ENCODE data around the gene IRX4. TPM values are rescaled to one million over a fixed set of nuclear protein-coding genes. Genes with fewer than 3 reads are reported as not detected.
"Not testable (repeated sequence)": the region's sequence is repeated elsewhere in the genome, so short reads cannot be mapped to it uniquely, and the experiment has no call there.

IRX4 gene
- total and polyA plus RNA-seq, 4 donors, result not detected

- Histone ChIP-seq H3K36me3 (ENCODE audit: control insufficient read depth in 4 of 4, insufficient read depth in 3 of 4, low read depth in 1 of 4, low read length in 3 of 4) (no peaks in the 10 kb centered on the region), H3K4me1 (ENCODE audit: control insufficient read depth in 4 of 4, insufficient read depth in 4 of 4, low read length in 3 of 4) (peaks cover 0 to 16% (median 9%) of the 10 kb centered on the region in 4 donors), H3K27me3 (ENCODE audit: control insufficient read depth in 4 of 4, insufficient read depth in 4 of 4, low read length in 3 of 4) (peaks cover 8 to 29% (median 10%) of the 10 kb centered on the region in 4 donors), H3K9me3 (ENCODE audit: control insufficient read depth in 4 of 4, low read length in 3 of 4) (no peaks in the 10 kb centered on the region), H3K27ac (ENCODE audit: low read depth in 1 of 2, low read length in 2 of 2) (no peak overlapping the region), H3K9ac (ENCODE audit: low read depth in 1 of 2, low read length in 2 of 2) (no peak overlapping the region), H3K4me3 (ENCODE audit: low read depth in 1 of 3, low read length in 3 of 3) (no peak overlapping the region)
- WGBS, result 25% methylated on average over 13 of the region's 13 CpGs
- DNase-seq (ENCODE audit: low spot score), result no peak
- TF ChIP-seq NR2F2 (IDR thresholded peaks at IDR 0.05) (no peak), HNF4A (conservative IDR thresholded peaks at IDR 0.05) (peak in 1 of 2 donors; percentile 22)
Measured at GRCh38 chr5:1873243-1873959, 9.3 kb downstream of the IRX4 start.

DNA sequence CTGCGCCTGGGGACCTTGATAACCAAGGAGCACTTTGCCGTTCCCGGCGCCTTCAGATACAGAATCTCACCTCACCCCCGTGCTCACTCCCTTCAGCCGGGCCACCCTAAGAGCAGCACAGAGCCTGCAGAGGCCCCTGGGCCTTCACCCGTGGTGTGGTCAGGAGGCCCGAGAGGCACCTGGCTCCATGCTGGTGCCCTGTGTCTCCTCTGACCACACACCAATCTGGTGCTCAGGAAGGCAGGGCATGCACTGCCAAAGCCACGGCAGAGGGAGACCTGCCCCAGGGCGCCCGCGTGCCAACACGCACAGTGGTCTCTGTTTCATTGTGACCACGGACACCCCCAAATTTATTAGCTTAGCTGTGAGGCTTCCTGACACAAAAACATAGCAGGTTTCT, 11.3 kb downstream of the IRX4 start:
- 67% methylated on average over 14 of the region's 14 CpGs for WGBS
- peaks cover 8 to 16% (median 10%) of the 10 kb centered on the region in 4 donors for H3K27me3 ChIP-seq (ENCODE audit: control insufficient read depth in 4 of 4, insufficient read depth in 4 of 4, low read length in 3 of 4)

GRCh38 chr5:1870435-1871272, 12.1 kb downstream of the IRX4 start:
- H3K4me1 ChIP-seq (ENCODE audit: control insufficient read depth in 4 of 4, insufficient read depth in 4 of 4, low read length in 3 of 4); DNase-seq (ENCODE audit: low spot score); H3K36me3 ChIP-seq (ENCODE audit: control insufficient read depth in 4 of 4, insufficient read depth in 3 of 4, low read depth in 1 of 4, low read length in 3 of 4); H3K4me3 ChIP-seq (ENCODE audit: low read depth in 1 of 3, low read length in 3 of 3); H3K9me3 ChIP-seq (ENCODE audit: control insufficient read depth in 4 of 4, low read length in 3 of 4); H3K27ac ChIP-seq (ENCODE audit: low read depth in 1 of 2, low read length in 2 of 2); H3K9ac ChIP-seq (ENCODE audit: low read depth in 1 of 2, low read length in 2 of 2): not testable (repeated sequence)
- WGBS, result 93% methylated on average over 21 of the region's 21 CpGs
- H3K27me3 ChIP-seq (ENCODE audit: control insufficient read depth in 4 of 4, insufficient read depth in 4 of 4, low read length in 3 of 4), result peaks cover 4 to 10% (median 9%) of the 10 kb centered on the region in 4 donors

More for the DNA sequence above, 11.3 kb downstream of the IRX4 start:
- Histone ChIP-seq H3K9ac (ENCODE audit: low read depth in 1 of 2, low read length in 2 of 2) (no peak overlapping the region), H3K36me3 (ENCODE audit: control insufficient read depth in 4 of 4, insufficient read depth in 3 of 4, low read depth in 1 of 4, low read length in 3 of 4) (no peaks in the 10 kb centered on the region), H3K4me3 (ENCODE audit: low read depth in 1 of 3, low read length in 3 of 3) (no peak overlapping the region), H3K9me3 (ENCODE audit: control insufficient read depth in 4 of 4, low read length in 3 of 4) (no peaks in the 10 kb centered on the region), H3K4me1 (ENCODE audit: control insufficient read depth in 4 of 4, insufficient read depth in 4 of 4, low read length in 3 of 4) (peaks cover 0 to 12% (median 8%) of the 10 kb centered on the region in 4 donors), H3K27ac (ENCODE audit: low read depth in 1 of 2, low read length in 2 of 2) (no peak overlapping the region)
- no peak for TF ChIP-seq HNF4A (conservative IDR thresholded peaks at IDR 0.05)
- TF ChIP-seq JUND (IDR thresholded peaks at IDR 0.05), result no peak
- no peak for DNase-seq (ENCODE audit: low spot score)

DNA sequence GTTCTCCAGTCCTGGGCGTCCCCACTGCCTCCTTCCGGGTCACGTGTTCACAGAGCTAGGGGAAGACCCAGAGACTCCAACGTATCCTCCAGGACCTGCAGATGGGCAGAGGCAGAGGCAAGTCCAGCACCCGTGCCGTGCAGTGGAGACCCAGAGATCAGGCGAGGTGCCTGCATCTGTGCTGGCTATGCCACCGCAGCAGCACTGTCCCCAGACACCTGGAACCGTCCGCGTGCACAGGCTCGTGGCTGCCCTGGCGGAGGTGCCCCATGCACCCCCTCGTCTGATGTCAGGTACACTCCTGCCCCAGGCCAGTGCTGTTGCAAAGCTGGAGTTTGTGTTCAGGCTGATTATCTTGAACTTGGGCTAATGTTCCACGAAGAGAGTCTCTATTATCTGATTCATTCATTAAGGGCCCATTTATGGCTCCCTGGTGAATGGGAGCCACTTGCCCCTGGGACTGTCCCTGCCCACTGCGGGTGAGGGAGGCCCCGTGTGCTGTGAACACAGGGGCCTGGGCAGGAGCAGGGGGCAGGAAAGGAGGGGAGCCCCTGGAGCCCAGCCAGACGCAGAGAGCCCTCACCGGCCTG, 13.7 kb downstream of the IRX4 start:
- Histone ChIP-seq H3K4me3 (ENCODE audit: low read depth in 1 of 3, low read length in 3 of 3) (no peak overlapping the region), H3K9me3 (ENCODE audit: control insufficient read depth in 4 of 4, low read length in 3 of 4) (no peaks in the 10 kb centered on the region), H3K27ac (ENCODE audit: low read depth in 1 of 2, low read length in 2 of 2) (no peak overlapping the region), H3K27me3 (ENCODE audit: control insufficient read depth in 4 of 4, insufficient read depth in 4 of 4, low read length in 3 of 4) (peaks cover 0 to 15% (median 9%) of the 10 kb centered on the region in 4 donors), H3K4me1 (ENCODE audit: control insufficient read depth in 4 of 4, insufficient read depth in 4 of 4, low read length in 3 of 4) (no peaks in the 10 kb centered on the region), H3K36me3 (ENCODE audit: control insufficient read depth in 4 of 4, insufficient read depth in 3 of 4, low read depth in 1 of 4, low read length in 3 of 4) (no peaks in the 10 kb centered on the region), H3K9ac (ENCODE audit: low read depth in 1 of 2, low read length in 2 of 2) (no peak overlapping the region)
- WGBS, result 73% methylated on average over 19 of the region's 19 CpGs
- DNase-seq (ENCODE audit: low spot score), result no peak
- TF ChIP-seq, protein P1, sequence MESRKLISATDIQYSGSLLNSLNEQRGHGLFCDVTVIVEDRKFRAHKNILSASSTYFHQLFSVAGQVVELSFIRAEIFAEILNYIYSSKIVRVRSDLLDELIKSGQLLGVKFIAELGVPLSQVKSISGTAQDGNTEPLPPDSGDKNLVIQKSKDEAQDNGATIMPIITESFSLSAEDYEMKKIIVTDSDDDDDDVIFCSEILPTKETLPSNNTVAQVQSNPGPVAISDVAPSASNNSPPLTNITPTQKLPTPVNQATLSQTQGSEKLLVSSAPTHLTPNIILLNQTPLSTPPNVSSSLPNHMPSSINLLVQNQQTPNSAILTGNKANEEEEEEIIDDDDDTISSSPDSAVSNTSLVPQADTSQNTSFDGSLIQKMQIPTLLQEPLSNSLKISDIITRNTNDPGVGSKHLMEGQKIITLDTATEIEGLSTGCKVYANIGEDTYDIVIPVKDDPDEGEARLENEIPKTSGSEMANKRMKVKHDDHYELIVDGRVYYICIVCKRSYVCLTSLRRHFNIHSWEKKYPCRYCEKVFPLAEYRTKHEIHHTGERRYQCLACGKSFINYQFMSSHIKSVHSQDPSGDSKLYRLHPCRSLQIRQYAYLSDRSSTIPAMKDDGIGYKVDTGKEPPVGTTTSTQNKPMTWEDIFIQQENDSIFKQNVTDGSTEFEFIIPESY (IDR thresholded peaks at IDR 0.05), result no peak
- TF ChIP-seq REST (IDR thresholded peaks at IDR 0.05) (no peak), HNF4G (IDR thresholded peaks at IDR 0.05) (no peak), FOXA1 (IDR thresholded peaks at IDR 0.05) (no peak), CTCF (IDR thresholded peaks at IDR 0.05; ENCODE audit: low read depth, low read length, missing input control) (no peak), EGR1 (IDR thresholded peaks at IDR 0.05; ENCODE audit: low read depth in 2 of 2) (no peak), RAD21 (IDR thresholded peaks at IDR 0.05) (no peak), SP1 (IDR thresholded peaks at IDR 0.05) (no peak), GABPA (IDR thresholded peaks at IDR 0.05 in 1 of 2, conservative IDR thresholded peaks at IDR 0.05 in 1 of 2) (no peak)
- TF ChIP-seq, protein P2, sequence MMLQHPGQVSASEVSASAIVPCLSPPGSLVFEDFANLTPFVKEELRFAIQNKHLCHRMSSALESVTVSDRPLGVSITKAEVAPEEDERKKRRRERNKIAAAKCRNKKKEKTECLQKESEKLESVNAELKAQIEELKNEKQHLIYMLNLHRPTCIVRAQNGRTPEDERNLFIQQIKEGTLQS (IDR thresholded peaks at IDR 0.05), result no peak
